PC-9 (cell line): ENCODE data around the gene GNGT1. TPM values are rescaled to one million over a fixed set of nuclear protein-coding genes. Genes with fewer than 3 reads are reported as not detected.
"Not testable (repeated sequence)": the region's sequence is repeated elsewhere in the genome, so short reads cannot be mapped to it uniquely, and the experiment has no call there.

Source experiments
- BruUV-seq: library from RNA; stranded (reverse); fragments of 400-500 nt; replicated peaks from 2 replicates; lab custom pipeline; 2021; lab: Mats Ljungman, UMichigan
- CTCF ChIA-PET: fragments of 300-600 bp; sonication (Branson Sonifier 250); formaldehyde crosslinking; loops from one replicate; lab custom pipeline; 2022; ENCODE audit warnings: antibody characterized with exemption; lab: Charles Lee
- POLR2A ChIA-PET: fragments of 300-600 bp; sonication (Branson Sonifier 250); formaldehyde crosslinking; loops from one replicate; lab custom pipeline; 2022; ENCODE audit warnings: antibody characterized with exemption; ENCODE audit not compliant: unreplicated experiment; lab: Charles Lee
- DNase-seq, 2 experiments: peaks; one replicate each; pipeline versions ENCODE4 v3.0.0 to v3.0.0-alpha.2; 2015 to 2022; ENCODE audit warnings: mixed read lengths in 1 of 2
- H2AFZ ChIP-seq: fragments of 200-600 bp; sonication (generic); 2 replicates; pipeline ENCODE4 v1.8.1; 2017; ENCODE audit warnings: antibody characterized with exemption
- H3F3A ChIP-seq: fragments of 200-600 bp; sonication (generic); 2 replicates; pipeline ENCODE4 v1.8.1; 2017; ENCODE audit warnings: antibody characterized with exemption, mild to moderate bottlenecking, low read depth; ENCODE audit not compliant: insufficient read depth
- H3K27ac ChIP-seq: fragments of 200-600 bp; sonication (generic); 2 replicates; pipeline ENCODE4 v1.6.1; 2016; ENCODE audit warnings: mixed run types
- H3K27me3 ChIP-seq: fragments of 200-600 bp; sonication (generic); 2 replicates; pipeline ENCODE4 v1.6.1; 2016; ENCODE audit warnings: low read depth, mixed run types; ENCODE audit not compliant: insufficient read depth
- H3K36me3 ChIP-seq: fragments of 200-600 bp; sonication (generic); 2 replicates; pipeline ENCODE4 v1.6.1; 2016; ENCODE audit warnings: low read depth, mixed run types
- H3K4me1 ChIP-seq: fragments of 200-600 bp; sonication (generic); replicated peaks from 2 replicates; pipeline ENCODE4 v1.6.1; 2016; ENCODE audit warnings: mixed run types; ENCODE audit not compliant: insufficient read depth
- H3K4me2 ChIP-seq: fragments of 200-600 bp; sonication (generic); 2 replicates; pipeline ENCODE4 v1.6.1; 2017; ENCODE audit warnings: mixed run types
- H3K4me3 ChIP-seq: fragments of 200-600 bp; sonication (generic); 2 replicates; pipeline ENCODE4 v1.6.1; 2016; ENCODE audit warnings: mixed run types
- H3K79me2 ChIP-seq: fragments of 200-600 bp; sonication (generic); 2 replicates; pipeline ENCODE4 v1.6.1; 2017; ENCODE audit warnings: low read depth, mixed run types
- H3K9me2 ChIP-seq: fragments of 200-600 bp; sonication (generic); 2 replicates; pipeline ENCODE4 v1.8.1; 2017; ENCODE audit warnings: mild to moderate bottlenecking; ENCODE audit not compliant: insufficient read depth
- H3K9me3 ChIP-seq: fragments of 200-600 bp; sonication (generic); 2 replicates; pipeline ENCODE4 v1.8.1; 2016; ENCODE audit warnings: low read depth; ENCODE audit not compliant: insufficient read depth
- H4K20me1 ChIP-seq: fragments of 200-600 bp; sonication (generic); 2 replicates; pipeline ENCODE4 v1.8.1; 2017; ENCODE audit not compliant: insufficient read depth
- EZH2 ChIP-seq: fragments of 200-600 bp; sonication (generic); IDR thresholded peaks from 2 replicates; pipeline ENCODE4 v1.8.0; 2017; ENCODE audit warnings: antibody characterized with exemption, low read depth
- intact Hi-C: fragments of 100-400 bp; cut with micrococcal nuclease; formaldehyde crosslinking; loops from one replicate; pipeline ENCODE4 v1.10.0; 2022; ENCODE audit not compliant: unreplicated experiment
- total RNA-seq: library from RNA; stranded (reverse); gene quantifications from 2 replicates; pipeline ENCODE4 v1.2.3, GENCODE V29; 2021

GNGT1 gene
- total RNA-seq, 1 experiment from 2014 or later, result not detected

DNA sequence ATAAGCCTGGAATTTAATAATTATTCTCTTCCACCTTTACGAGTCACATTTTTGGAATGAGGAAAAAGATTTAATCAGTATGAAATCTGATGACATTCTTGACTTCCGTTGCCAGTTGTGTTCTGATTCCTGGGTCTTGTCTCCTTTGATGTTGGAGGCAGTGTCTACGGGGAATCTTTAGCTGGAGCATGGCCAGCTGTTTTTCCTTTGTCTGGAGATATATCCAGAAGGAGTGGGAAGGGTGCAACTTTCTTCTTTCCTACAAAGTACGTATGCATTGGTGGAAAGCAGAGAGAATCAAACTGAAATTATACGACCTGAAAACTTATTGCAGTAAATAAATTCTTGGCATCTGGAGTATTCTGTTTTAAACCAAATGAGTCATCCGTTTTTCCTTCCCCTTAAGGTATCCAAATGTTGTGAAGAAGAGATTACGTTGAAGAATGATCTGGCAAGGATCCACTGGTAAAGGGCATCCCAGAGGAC is 8.3 kb downstream of the GNGT1 start:
- DNase-seq, result peak; percentile 70 to 90
- H3K4me3 ChIP-seq, result peak overlapping the region; percentile 36; the same call in 1 of the 2 replicates
- POLR2A ChIA-PET, result interaction anchor here (0.6 to 0.7 kb wide), 3 partner anchors 8 to 1493 kb away, joined by 4 to 5 read pairs (median 5); no protein-coding TSS in a partner anchor
- H3K27ac ChIP-seq, result peak overlapping the region; percentile 98
- no peaks in the 10 kb centered on the region for H3K9me3 ChIP-seq
- CTCF ChIA-PET, result interaction anchor here (0.6 kb wide), 1 partner anchor 355 kb away, joined by 5 read pairs; no protein-coding TSS in a partner anchor
- peak overlapping the region; percentile 62 for H3K4me2 ChIP-seq
- no peaks in the 10 kb centered on the region for H3K9me2 ChIP-seq
- TF ChIP-seq EZH2, result no peak
- BruUV-seq, result no TSS peak
- no peaks in the 10 kb centered on the region for H4K20me1 ChIP-seq
- H3K4me1 ChIP-seq, result peaks cover 15% of the 10 kb centered on the region
- no peaks in the 10 kb centered on the region for H3K36me3 ChIP-seq
- H3K79me2 ChIP-seq, result no peaks in the 10 kb centered on the region
- H2AFZ ChIP-seq, result 0 out of 2 replicates have a peak overlapping the region, but pooled peaks have one; percentile 69
- H3K27me3 ChIP-seq, result no peaks in the 10 kb centered on the region
- intact Hi-C loops, result loop anchor here (1.0 kb wide), 2 partner anchors 24 to 269 kb away; partner anchors contain the start of gene TFPI2
- H3F3A ChIP-seq, result peaks cover 20% of the 10 kb centered on the region

DNA sequence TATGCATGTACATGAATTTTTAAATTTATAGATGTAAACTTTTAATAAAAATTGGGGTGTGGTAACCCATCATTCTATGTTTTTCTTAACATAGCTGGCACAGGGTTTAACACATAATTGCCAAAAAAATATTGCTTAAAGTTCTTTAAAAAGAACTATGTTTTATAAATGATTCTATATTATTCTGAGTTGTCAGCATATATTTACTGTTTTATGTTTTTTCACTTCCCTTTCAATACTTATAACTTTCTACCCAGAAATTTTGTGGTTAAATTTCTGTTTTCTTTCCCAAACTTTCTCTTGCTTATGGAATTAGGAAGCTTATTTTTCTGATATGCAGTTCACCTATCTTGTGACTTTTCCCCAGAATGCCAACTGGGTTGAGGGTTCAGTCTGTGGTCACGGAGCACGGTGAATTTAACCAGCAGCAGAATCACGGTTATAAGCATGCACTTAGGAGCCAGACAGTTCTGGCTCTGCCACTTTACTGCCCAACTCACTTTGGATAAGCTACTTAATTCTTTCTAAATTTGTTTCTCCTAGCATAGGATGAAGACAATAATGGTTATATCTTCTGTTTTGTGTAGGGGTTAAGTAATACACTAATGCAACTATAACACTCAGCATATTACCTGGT is 9.0 kb downstream of the GNGT1 start:
- Histone ChIP-seq H3K4me2 (peak overlapping the region; percentile 62), H3K4me3 (peak overlapping the region; percentile 36; the same call in 1 of the 2 replicates), H3K4me1 (peaks cover 15% of the 10 kb centered on the region), H3F3A (peaks cover 20% of the 10 kb centered on the region), H3K27ac (peak overlapping the region; percentile 98)
- H4K20me1 ChIP-seq, H3K27me3 ChIP-seq, CTCF ChIA-PET, H3K36me3 ChIP-seq, H3K9me3 ChIP-seq, intact Hi-C loops, H3K79me2 ChIP-seq, DNase-seq, H3K9me2 ChIP-seq, H2AFZ ChIP-seq, BruUV-seq: not testable (repeated sequence)
- POLR2A ChIA-PET, result interaction anchor here (0.6 to 0.7 kb wide), 2 partner anchors 9 to 1492 kb away, joined by 4 to 5 read pairs; no protein-coding TSS in a partner anchor

DNA sequence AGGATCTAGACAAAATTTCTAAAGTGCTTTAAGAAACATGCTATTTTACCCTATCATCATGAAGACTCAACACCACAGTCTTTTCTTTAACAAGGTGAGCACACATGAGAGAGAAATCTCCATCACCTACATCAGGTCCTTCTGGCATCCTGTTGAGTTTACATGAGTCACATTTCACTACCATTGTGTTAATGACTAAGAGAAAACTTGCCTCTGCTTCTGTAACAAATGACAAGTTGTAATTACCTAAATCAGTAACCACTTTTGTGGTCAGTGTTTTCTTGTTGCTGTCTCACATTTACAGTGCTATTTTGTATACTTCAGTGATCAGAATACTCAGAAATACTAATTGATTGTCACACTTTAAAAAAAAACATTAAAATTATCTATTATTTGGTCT is 9.5 kb downstream of the GNGT1 start:
- DNase-seq, result peak in 1 of 2 experiments; percentile 47
- H4K20me1 ChIP-seq, H3K27me3 ChIP-seq, BruUV-seq, POLR2A ChIA-PET, H3K9me2 ChIP-seq, intact Hi-C loops, H3K36me3 ChIP-seq, H3K27ac ChIP-seq, H2AFZ ChIP-seq, CTCF ChIA-PET, H3K4me2 ChIP-seq, H3K4me3 ChIP-seq, H3K9me3 ChIP-seq, H3K79me2 ChIP-seq: not testable (repeated sequence)
- Histone ChIP-seq H3K4me1 (peaks cover 15% of the 10 kb centered on the region), H3F3A (peaks cover 20% of the 10 kb centered on the region)

DNA sequence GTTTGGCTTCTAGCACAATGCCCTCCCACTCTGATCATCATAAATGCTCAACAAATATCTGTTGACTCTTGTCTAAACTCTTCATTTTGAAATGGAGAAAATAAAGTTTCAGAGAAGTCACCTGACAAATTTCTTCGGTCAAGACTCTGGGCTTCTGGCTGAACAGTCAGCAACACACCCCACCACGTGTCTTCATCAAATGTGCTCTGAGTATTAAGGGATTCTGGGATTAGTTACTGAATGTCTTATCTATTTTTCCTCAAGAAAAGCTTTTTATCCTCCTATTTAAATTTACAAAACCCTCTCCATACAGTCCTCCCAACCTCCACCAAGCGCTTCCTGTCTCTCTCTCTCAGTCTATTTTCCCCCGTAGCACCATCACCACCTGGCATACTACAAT is 9.9 kb downstream of the GNGT1 start:
- Histone ChIP-seq H3K4me1 (peaks cover 15% of the 10 kb centered on the region), H3F3A (peaks cover 20% of the 10 kb centered on the region)
- H3K27ac ChIP-seq, H3K9me2 ChIP-seq, H3K79me2 ChIP-seq, H3K4me2 ChIP-seq, H3K4me3 ChIP-seq, H4K20me1 ChIP-seq, H3K9me3 ChIP-seq, H3K36me3 ChIP-seq, BruUV-seq, POLR2A ChIA-PET, intact Hi-C loops, CTCF ChIA-PET, DNase-seq, H3K27me3 ChIP-seq, H2AFZ ChIP-seq: not testable (repeated sequence)
